Liver (tissue), 9 donors: ENCODE results near the gene PLD3. TPM values are rescaled to one million over a fixed set of nuclear protein-coding genes. Genes with fewer than 3 reads are reported as not detected.

Experiments
- DNase-seq: peaks from one replicate; pipeline ENCODE4 v3.0.0-alpha.2; 2017; ENCODE audit warnings: low spot score
- H3K27ac ChIP-seq, 2 donors: one replicate each; pipeline ENCODE4 v1.7.0; 2013; ENCODE audit warnings: inconsistent platforms in 2 of 2, low read length in 2 of 2, control low read depth in 1 of 2, low read depth in 1 of 2, mild to moderate bottlenecking in 1 of 2
- H3K27me3 ChIP-seq, 4 donors: one replicate each; pipeline versions ENCODE4 v1.6.1 to v1.7.0; 2013; ENCODE audit warnings: low read length in 3 of 4, inconsistent platforms in 1 of 4, mild to moderate bottlenecking in 1 of 4, moderate library complexity in 1 of 4; ENCODE audit not compliant: control insufficient read depth in 4 of 4, insufficient read depth in 4 of 4
- H3K36me3 ChIP-seq, 4 donors: one replicate each; pipeline versions ENCODE4 v1.6.1 to v1.7.0; 2013; ENCODE audit warnings: low read length in 3 of 4, mild to moderate bottlenecking in 3 of 4, low read depth in 1 of 4, moderate library complexity in 1 of 4; ENCODE audit not compliant: control insufficient read depth in 4 of 4, insufficient read depth in 3 of 4
- H3K4me1 ChIP-seq, 4 donors: one replicate each; pipeline versions ENCODE4 v1.6.1 to v1.7.0; 2013; ENCODE audit warnings: low read length in 3 of 4, mild to moderate bottlenecking in 3 of 4, moderate library complexity in 1 of 4; ENCODE audit not compliant: control insufficient read depth in 4 of 4, insufficient read depth in 4 of 4
- H3K4me3 ChIP-seq, 3 donors: one replicate each; pipeline versions ENCODE4 v1.6.1 to v1.7.0; 2013; ENCODE audit warnings: low read length in 3 of 3, control low read depth in 1 of 3, low read depth in 1 of 3, mild to moderate bottlenecking in 1 of 3
- H3K9ac ChIP-seq, 2 donors: one replicate each; pipeline ENCODE4 v1.7.0; 2013; ENCODE audit warnings: low read length in 2 of 2, mild to moderate bottlenecking in 2 of 2, moderate library complexity in 2 of 2, control low read depth in 1 of 2, low read depth in 1 of 2
- H3K9me3 ChIP-seq, 4 donors: one replicate each; pipeline versions ENCODE4 v1.6.1 to v1.7.0; 2013; ENCODE audit warnings: low read length in 3 of 4; ENCODE audit not compliant: control insufficient read depth in 4 of 4
- ATF3 ChIP-seq: IDR thresholded peaks from 2 replicates; pipeline ENCODE4 v1.6.1; 2016; ENCODE audit warnings: antibody characterized with exemption
- CTCF ChIP-seq: fragments of 150-350 bp; IDR thresholded peaks from 2 replicates; pipeline ENCODE4 v1.5.1; 2017; ENCODE audit warnings: improper control_type of control experiment, low read depth, low read length; ENCODE audit not compliant: missing input control
- EGR1 ChIP-seq, 2 donors: IDR thresholded peaks; 2 replicates each; pipeline ENCODE4 v1.6.1; 2016 to 2018; ENCODE audit warnings: antibody characterized with exemption in 2 of 2, low read depth in 2 of 2
- FOXA1 ChIP-seq: IDR thresholded peaks from 2 replicates; pipeline ENCODE4 v1.6.1; 2016; ENCODE audit warnings: antibody characterized with exemption
- FOXA2 ChIP-seq: IDR thresholded peaks from 2 replicates; pipeline ENCODE4 v1.6.1; 2016; ENCODE audit warnings: antibody characterized with exemption
- GABPA ChIP-seq, 2 donors: IDR thresholded peaks in 1 of 2; conservative IDR thresholded peaks in 1 of 2; 2 replicates each; pipeline ENCODE4 v1.6.1; 2016; ENCODE audit warnings: antibody characterized with exemption in 2 of 2, mild to moderate bottlenecking in 1 of 2, moderate library complexity in 1 of 2
- HNF4A ChIP-seq, 2 donors: conservative IDR thresholded peaks; 2 replicates each; pipeline ENCODE4 v1.6.1; 2016; ENCODE audit warnings: antibody characterized with exemption in 2 of 2, mild to moderate bottlenecking in 2 of 2
- HNF4G ChIP-seq: IDR thresholded peaks from 2 replicates; pipeline ENCODE4 v1.6.1; 2016; ENCODE audit warnings: antibody characterized with exemption
- JUND ChIP-seq, 2 donors: IDR thresholded peaks; 2 replicates each; pipeline ENCODE4 v1.6.1; 2016; ENCODE audit warnings: antibody characterized with exemption in 2 of 2
- MAX ChIP-seq: IDR thresholded peaks from 2 replicates; pipeline ENCODE4 v1.6.1; 2016; ENCODE audit warnings: antibody characterized with exemption
- NR2F2 ChIP-seq: IDR thresholded peaks from 2 replicates; pipeline ENCODE4 v1.6.1; 2016; ENCODE audit warnings: antibody characterized with exemption
- RAD21 ChIP-seq, 2 donors: IDR thresholded peaks; 2 replicates each; pipeline ENCODE4 v1.6.1; 2016; ENCODE audit warnings: antibody characterized with exemption in 2 of 2, mild to moderate bottlenecking in 2 of 2
- RXRA ChIP-seq, 2 donors: IDR thresholded peaks; 2 replicates each; pipeline ENCODE4 v1.6.1; 2017 to 2018; ENCODE audit warnings: antibody characterized with exemption in 2 of 2, mild to moderate bottlenecking in 1 of 2
- SP1 ChIP-seq: IDR thresholded peaks from 2 replicates; pipeline ENCODE4 v1.6.1; 2018; ENCODE audit warnings: antibody characterized with exemption, mild to moderate bottlenecking
- YY1 ChIP-seq: IDR thresholded peaks from 2 replicates; pipeline ENCODE4 v1.6.1; 2016; ENCODE audit warnings: antibody characterized with exemption, mild to moderate bottlenecking
- ZBTB33 ChIP-seq: IDR thresholded peaks from 2 replicates; pipeline ENCODE4 v1.6.1; 2016; ENCODE audit warnings: antibody characterized with exemption
- WGBS: extraction: QIAGEN DNeasy Blood & Tissue Kit; methylation state at CpG from one replicate; pipeline ENCODE4 v1.1.7; 2013; 5-methylcytosine and 5-hydroxymethylcytosine counted together
- polyA plus RNA-seq, 2 donors: library from polyadenylated mRNA; stranded (reverse) in 1 of 2; unstranded in 1 of 2; fragments of 200-250 nt in 1 of 2; fragments of >200 nt in 1 of 2; fragmentation: Nextera tagmentation in 1 of 2; extraction: Ambion mirVana in 1 of 2; gene quantifications; one replicate each; pipeline versions ENCODE4 v1.2.1 to v1.2.3, GENCODE V29; 2013 to 2015
- total RNA-seq, 2 donors: library from RNA; depleted of rRNA; stranded (reverse); fragments of >200 nt; gene quantifications; one replicate each; pipeline ENCODE4 v1.2.3, GENCODE V29; 2014
- donor health status: healthy.
- donor health status: healthy.
- donor health status: healthy.
- donor health status: healthy.
- donor health status: healthy.

The PLD3 gene
- total and polyA plus RNA-seq, 4 donors = 56.0 to 125 (median 105) TPM

GRCh38 chr19:40392894-40393517, 44.5 kb downstream of the PLD3 start:
- Histone ChIP-seq H3K36me3 (no peaks in the 10 kb centered on the region), H3K4me1 (no peaks in the 10 kb centered on the region), H3K27me3 (no peaks in the 10 kb centered on the region), H3K27ac (no peak overlapping the region), H3K9ac (no peak overlapping the region), H3K4me3 (no peak overlapping the region), H3K9me3 (no peaks in the 10 kb centered on the region)
- WGBS = 61% methylated on average over 9 of the region's 9 CpGs
- TF ChIP-seq NR2F2 (no peak), SP1 (no peak), FOXA1 (no peak), RAD21 (IDR thresholded peaks at IDR 0.05) (peak in 1 of 2 donors; percentile 28), CTCF (peak; percentile 6)
- DNase-seq = no peak

- no peaks in the 10 kb centered on the region for H3K9me3 ChIP-seq
- H3K9ac ChIP-seq = no peak overlapping the region
- TF ChIP-seq HNF4A (conservative IDR thresholded peaks at IDR 0.05) (no peak), RAD21 (IDR thresholded peaks at IDR 0.05) (no peak), RXRA (IDR thresholded peaks at IDR 0.05) (no peak), FOXA2 (no peak), ATF3 (no peak), SP1 (no peak), JUND (IDR thresholded peaks at IDR 0.05) (no peak), NR2F2 (no peak), EGR1 (IDR thresholded peaks at IDR 0.05; ENCODE audit: low read depth in 2 of 2) (no peak), MAX (no peak), HNF4G (no peak), ZBTB33 (no peak), YY1 (no peak), GABPA (IDR thresholded peaks at IDR 0.05 in 1 of 2, conservative IDR thresholded peaks at IDR 0.05 in 1 of 2) (no peak)
- no peaks in the 10 kb centered on the region for H3K4me1 ChIP-seq
- H3K27me3 ChIP-seq = no peaks in the 10 kb centered on the region
- DNase-seq = no peak
- no peaks in the 10 kb centered on the region for H3K36me3 ChIP-seq
- no peak overlapping the region for H3K27ac ChIP-seq
- H3K4me3 ChIP-seq = no peak overlapping the region
- WGBS = 93% methylated on average over 41 of the region's 41 CpGs
These were observed 45.7 kb downstream of the PLD3 start for GRCh38 chr19:40393894-40394815.
